Activated naive CD4-positive, alpha-beta T cell treated with anti-CD3 and anti-CD28 coated beads, Interleukin-2, amount 50 U/mL, for 16 hours (primary cell): ENCODE results near the gene KCND2.
"Not testable (repeated sequence)": the region's sequence is repeated elsewhere in the genome, so short reads cannot be mapped to it uniquely, and the experiment has no call there.

Source experiments
- DNase-seq: peaks from one replicate; pipeline ENCODE4 v3.0.0-alpha.2; 2020

Gene KCND2

DNA sequence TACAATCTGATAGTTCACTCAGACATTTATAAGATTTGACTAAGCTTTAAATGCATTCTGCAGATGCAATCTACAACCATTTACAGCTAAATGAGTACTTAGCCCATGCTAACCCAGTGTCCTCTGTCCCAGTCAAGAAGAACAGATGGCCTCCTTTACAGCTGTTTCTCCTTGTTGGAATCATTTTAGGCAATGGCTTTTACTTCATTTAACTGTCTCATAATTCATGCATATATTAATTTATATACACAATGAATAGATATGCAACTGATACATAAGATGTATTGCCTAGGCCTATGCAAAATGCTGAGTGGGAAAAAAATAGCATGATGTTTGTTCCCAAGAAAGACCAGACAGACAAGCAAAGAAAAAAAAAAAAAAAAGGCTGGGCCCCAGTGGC, 502.8 kb downstream of the KCND2 start:
- no peak for DNase-seq

DNA sequence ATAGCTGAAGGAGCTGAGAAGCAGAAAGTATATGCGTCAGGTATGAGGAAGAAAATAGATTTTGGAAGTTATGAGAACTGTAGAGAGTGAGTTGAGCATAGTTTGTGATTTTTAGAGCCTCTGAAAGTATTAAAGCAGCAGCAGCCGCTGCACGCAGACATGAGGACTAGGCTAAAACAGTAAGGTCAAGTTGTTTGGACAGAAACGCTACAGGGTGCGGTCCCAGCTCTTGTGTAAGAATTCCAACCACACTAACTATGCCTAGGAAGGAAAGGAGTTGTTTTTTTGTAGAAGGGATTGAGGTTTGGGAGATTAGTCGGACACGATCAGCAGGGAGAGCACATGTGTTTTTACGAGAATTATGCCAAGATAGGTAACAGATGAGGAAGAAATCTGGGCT, 506.1 kb downstream of the KCND2 start:
- not testable (repeated sequence) for DNase-seq

DNA sequence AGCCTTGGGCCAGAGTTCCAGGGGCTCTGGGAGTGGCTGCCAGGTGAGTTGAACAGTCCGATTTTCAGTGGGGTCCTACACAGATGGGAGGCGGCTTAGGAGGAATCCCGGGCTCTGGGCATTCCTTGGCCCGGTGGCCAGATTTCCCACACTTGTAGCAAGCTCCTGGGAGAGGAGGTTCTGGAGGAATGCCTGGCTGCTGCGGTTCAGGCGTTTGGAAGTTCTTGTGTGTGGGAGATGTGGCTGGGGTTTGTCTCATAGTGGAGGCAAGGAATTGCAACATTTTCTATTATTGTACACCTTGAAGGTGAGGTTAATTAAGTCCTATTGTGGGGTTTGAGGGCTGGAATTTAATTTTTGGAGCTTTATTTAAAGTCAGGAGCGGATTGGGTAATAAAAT, 507.5 kb downstream of the KCND2 start:
- not testable (repeated sequence) for DNase-seq

- no peak for DNase-seq
These were observed 508.0 kb downstream of the KCND2 start for GRCh38 chr7:120780938-120781337.

DNA sequence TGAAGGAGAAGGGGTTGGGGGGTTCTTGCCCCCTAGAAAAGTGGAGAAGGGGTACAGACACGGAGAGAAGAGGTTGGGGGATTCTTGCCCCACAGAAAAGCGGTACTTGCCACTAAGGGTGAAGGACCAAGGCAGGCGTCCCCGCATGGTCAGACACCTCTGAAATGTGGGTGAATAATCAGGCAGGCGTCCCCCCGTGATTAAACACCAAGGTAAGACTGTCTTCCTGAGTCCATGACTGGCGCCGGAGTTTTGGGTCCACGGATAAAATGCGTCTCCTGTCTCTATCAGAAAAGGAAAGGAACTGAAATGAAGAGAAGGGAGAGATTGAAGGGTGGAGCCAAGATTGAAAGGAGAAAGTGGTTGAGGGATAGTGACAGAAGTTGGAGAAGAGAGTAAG, 508.9 kb downstream of the KCND2 start:
- DNase-seq: not testable (repeated sequence)

GRCh38 chr7:120783273-120783672, 510.3 kb downstream of the KCND2 start:
- DNase-seq: no peak

DNA sequence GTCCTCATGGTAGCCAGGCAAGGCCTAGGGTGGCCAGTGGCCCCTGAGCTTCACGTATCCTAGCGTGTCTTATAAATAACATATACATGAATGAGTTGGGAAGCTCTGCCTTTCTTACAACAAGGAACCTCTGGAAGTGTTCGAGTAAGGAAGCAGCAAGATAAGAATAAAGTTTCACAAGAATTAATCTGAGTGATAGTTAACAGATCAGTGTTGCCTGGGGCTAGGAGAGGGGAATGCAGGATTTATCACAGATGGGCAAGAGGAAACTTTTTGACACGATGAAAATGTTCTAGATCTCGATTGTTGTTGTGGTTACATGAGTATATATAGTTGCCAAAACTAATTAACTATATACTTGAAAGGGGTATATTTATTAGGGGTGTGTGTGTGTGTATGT, 510.7 kb downstream of the KCND2 start:
- no peak for DNase-seq

GRCh38 chr7:120785095-120785494, 512.1 kb downstream of the KCND2 start:
- no peak for DNase-seq

GRCh38 chr7:120792091-120792860, 519.3 kb downstream of the KCND2 start:
- peak; percentile 61 for DNase-seq

- DNase-seq: no peak
These were observed 519.8 kb downstream of the KCND2 start for GRCh38 chr7:120792861-120793130.

DNA sequence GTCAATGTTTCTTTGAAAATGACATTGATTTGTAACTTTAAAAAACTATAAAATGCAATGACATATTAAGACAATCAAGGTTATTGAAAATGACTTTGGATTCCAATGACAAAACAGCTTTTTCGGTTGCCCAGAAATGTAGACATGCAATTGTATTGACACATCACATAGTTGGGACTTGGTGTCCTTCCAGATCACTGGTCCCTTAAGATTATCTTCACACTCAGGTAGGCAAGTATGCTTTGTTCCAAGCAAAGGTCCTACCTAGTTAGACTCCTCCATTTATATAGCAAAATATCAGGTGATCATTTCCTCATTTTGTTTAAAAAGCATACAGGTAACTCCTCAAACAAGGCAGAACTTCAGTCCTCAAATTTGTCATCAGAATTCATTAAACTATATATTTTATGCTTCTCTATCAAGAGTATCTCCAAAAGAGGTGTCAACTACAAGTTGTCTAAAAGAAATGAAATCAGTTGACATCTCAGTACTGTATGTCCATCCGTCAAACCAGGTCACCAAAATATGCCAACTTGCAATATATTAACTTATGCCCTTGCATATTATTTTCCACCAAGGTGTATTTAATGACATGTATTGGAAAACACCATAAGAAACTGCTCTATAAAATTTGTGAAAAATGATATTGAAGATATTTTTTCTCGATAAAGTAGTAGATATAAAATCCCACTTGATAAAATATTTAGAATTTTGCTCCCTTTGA, 520.4 kb downstream of the KCND2 start:
- DNase-seq: no peak

- no peak for DNase-seq
These were observed 521.2 kb downstream of the KCND2 start for GRCh38 chr7:120794106-120794729.

DNA sequence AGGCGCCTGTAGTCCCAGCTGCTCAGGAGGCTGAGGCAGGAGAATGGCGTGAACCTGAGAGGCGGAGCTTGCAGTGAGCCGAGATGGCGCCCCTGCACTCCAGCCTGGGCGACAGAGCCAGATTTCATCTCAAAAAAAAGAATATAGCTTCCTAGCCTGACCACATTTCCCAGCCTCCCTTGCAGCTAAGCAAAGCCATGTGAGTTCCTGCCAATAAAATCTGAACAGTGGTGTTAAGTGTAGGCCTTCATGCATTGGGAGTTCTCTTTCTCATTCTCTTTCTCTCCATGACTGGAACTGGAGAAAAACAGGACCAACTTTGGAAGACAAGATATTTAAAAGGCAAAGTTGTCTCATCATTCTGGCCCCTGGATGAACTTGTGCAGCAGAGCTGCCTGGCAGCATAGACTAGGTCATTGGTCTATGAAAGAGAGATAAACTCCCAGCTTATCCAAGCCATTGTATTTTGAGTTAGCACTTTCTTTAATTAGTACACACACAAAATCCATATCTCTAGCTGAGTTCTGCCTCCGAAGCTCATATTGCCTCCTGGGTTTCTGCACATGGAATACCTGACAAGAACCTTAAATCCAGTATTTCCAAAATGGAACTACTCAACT, 524.2 kb downstream of the KCND2 start:
- no peak for DNase-seq

DNA sequence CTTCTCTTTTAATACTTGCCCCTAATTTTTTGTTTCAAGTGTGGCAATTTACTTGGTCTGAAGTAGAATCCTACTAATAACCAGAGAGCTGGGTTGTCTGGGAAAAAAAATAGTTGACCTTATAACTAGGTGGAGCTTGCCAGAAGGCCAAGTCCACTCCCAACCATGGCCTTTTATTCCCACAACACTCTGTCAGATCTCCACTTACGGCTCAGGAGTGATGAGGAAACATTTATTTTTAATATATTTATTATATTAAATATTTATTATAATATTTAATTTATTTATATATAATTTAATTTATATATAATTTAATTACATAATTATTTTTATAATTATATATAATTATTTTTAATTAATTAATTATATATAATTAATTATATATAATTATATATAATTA, 526.2 kb downstream of the KCND2 start:
- DNase-seq: no peak
